ENCODE data around the gene TMEM158. TPM values are rescaled to one million over a fixed set of nuclear protein-coding genes. Genes with fewer than 3 reads are reported as not detected.

Gene TMEM158
- total and polyA plus RNA-seq, 2 of the 8 experiments (the other 6 are each of a cell fraction or from before 2014, with no cell fraction given), result 6.8 to 30.3 TPM

DNA sequence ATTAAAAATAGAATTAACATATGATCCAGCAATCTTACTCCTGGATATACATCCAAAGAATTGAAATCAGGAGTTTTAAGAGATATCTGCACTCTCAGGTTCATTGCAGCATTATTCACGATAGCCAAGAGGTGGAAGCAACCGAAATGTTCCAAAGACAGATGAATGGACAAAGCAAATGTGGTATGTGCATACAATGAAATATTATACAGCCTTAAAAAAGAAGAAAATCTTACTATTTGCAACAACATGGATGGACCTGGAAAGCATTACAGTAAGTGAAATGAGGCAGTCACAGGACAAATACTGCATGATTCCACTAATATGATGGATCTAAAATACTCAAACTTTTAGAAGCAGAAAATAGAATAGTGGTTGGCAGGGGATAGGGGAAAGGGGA lies 9.3 kb upstream of the TMEM158 start:
- no peaks in the 10 kb centered on the region for H4K20me1 ChIP-seq (replicated peaks in 1 of 2; ENCODE audit: control insufficient read depth in 1 of 2, insufficient read depth in 2 of 2, low read length in 2 of 2)
- no peak overlapping the region for H3K18ac ChIP-seq (ENCODE audit: extremely low read depth, low read length)
- ChIA-PET CTCF (ENCODE audit: partially characterized antibody) (interaction anchor here (1.6 kb wide), 1 partner anchor 278 kb away, joined by 4 read pairs; no protein-coding TSS in a partner anchor), POLR2A (ENCODE audit: partially characterized antibody) (no interaction called here)
- H2BK12ac ChIP-seq (ENCODE audit: low read depth, low read length), result no peak overlapping the region
- H3K36me3 ChIP-seq (ENCODE audit: control insufficient read depth in 2 of 4, insufficient read depth in 4 of 4, low read length in 3 of 4), result no peaks in the 10 kb centered on the region
- no peak overlapping the region for H3K4me2 ChIP-seq (ENCODE audit: insufficient read depth in 1 of 2, low read depth in 2 of 2, low read length in 2 of 2)
- H2BK5ac ChIP-seq (ENCODE audit: low read depth, low read length), result no peak overlapping the region
- H3K56ac ChIP-seq (replicated peaks; ENCODE audit: insufficient read length, low read depth, low read length), result no peak overlapping the region
- H4K91ac ChIP-seq (replicated peaks; ENCODE audit: insufficient read length, low read length), result no peak overlapping the region
- H3K27me3 ChIP-seq (replicated peaks in 1 of 4; ENCODE audit: control insufficient read depth in 3 of 4, extremely low read depth in 1 of 4, insufficient read depth in 3 of 4, low read length in 3 of 4), result no peaks in the 10 kb centered on the region
- FAIRE-seq (no peak), DNase-seq (ENCODE audit: low read depth in 1 of 2, low spot score in 2 of 2) (no peak)
- no peaks in the 10 kb centered on the region for H3K23me2 ChIP-seq (ENCODE audit: low read depth, low read length)
- H2BK15ac ChIP-seq (ENCODE audit: low read length), result no peak overlapping the region
- no peak overlapping the region for H4K5ac ChIP-seq (ENCODE audit: insufficient read length, low read depth, low read length)
- no peak overlapping the region for H3K14ac ChIP-seq (ENCODE audit: insufficient read length)
- no peak overlapping the region for H4K8ac ChIP-seq (ENCODE audit: extremely low read depth, insufficient read depth, low read length)
- H3K9me3 ChIP-seq (ENCODE audit: insufficient read depth in 2 of 2, low read depth in 1 of 2, low read length in 1 of 2), result no peaks in the 10 kb centered on the region; a peak in 1 of 4 replicates
- H2BK20ac ChIP-seq (ENCODE audit: low read length), result no peak overlapping the region
- H2BK120ac ChIP-seq (replicated peaks; ENCODE audit: low read depth, low read length), result no peak overlapping the region
- H3K23ac ChIP-seq (ENCODE audit: insufficient read length), result no peak overlapping the region
- H3K79me1 ChIP-seq (ENCODE audit: low read depth, low read length), result no peaks in the 10 kb centered on the region
- H3K79me2 ChIP-seq (ENCODE audit: control insufficient read depth in 1 of 2, insufficient read depth in 2 of 2, low read length in 2 of 2), result no peaks in the 10 kb centered on the region
- H3K27ac ChIP-seq (ENCODE audit: low read depth, low read length), result no peak overlapping the region
- peaks cover 0 to 9% (median 1%) of the 10 kb centered on the region in 4 experiments; a peak in 3 of 7 replicates for H3K4me1 ChIP-seq (replicated peaks in 1 of 4; ENCODE audit: control insufficient read depth in 3 of 4, insufficient read depth in 4 of 4, low read length in 3 of 4)
- no peak overlapping the region for H3K9ac ChIP-seq (replicated peaks in 1 of 4; ENCODE audit: extremely low read depth in 1 of 4, low read depth in 3 of 4, low read length in 3 of 4)
- no peak overlapping the region for H2AK5ac ChIP-seq (ENCODE audit: low read depth, low read length)
- no peak overlapping the region for H2AFZ ChIP-seq (ENCODE audit: low read length)
- no peak overlapping the region for H3K4me3 ChIP-seq (ENCODE audit: extremely low read depth in 1 of 4, insufficient read depth in 2 of 4, low read depth in 3 of 4, low read length in 4 of 4)
- WGBS, 2 experiments (ENCODE audit: extremely low coverage in 1 of 2, insufficient coverage in 1 of 2, insufficient read length in 1 of 2, insufficient replicate concordance in 2 of 2, low coverage in 1 of 2, low lambda C conversion rate in 2 of 2, missing lambda C conversion rate in 1 of 2), result 89% methylated on average over 2 of the region's 2 CpGs; no CpG with 5 or more reads in 1 of the 2 experiments
- no peak overlapping the region for H3K4ac ChIP-seq (replicated peaks; ENCODE audit: insufficient read length, low read depth, low read length)
- TF ChIP-seq CHD2 (IDR thresholded peaks at IDR 0.05; ENCODE audit: low read length), result no peak
- no peak for TF ChIP-seq KDM1A (IDR thresholded peaks at IDR 0.05; ENCODE audit: borderline replicate concordance, low read length)
- TF ChIP-seq FOSL1 (IDR thresholded peaks at IDR 0.05; ENCODE audit: insufficient read depth, low read depth, low read length), result no peak
- TF ChIP-seq, protein P1, sequence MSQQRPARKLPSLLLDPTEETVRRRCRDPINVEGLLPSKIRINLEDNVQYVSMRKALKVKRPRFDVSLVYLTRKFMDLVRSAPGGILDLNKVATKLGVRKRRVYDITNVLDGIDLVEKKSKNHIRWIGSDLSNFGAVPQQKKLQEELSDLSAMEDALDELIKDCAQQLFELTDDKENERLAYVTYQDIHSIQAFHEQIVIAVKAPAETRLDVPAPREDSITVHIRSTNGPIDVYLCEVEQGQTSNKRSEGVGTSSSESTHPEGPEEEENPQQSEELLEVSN (IDR thresholded peaks at IDR 0.05), result no peak
- TF ChIP-seq JUN (IDR thresholded peaks at IDR 0.05; ENCODE audit: low read depth, low read length), result no peak
- no peak for TF ChIP-seq BCL11A (IDR thresholded peaks at IDR 0.05; ENCODE audit: low read depth in 2 of 2, low read length in 2 of 2)
- no peak for TF ChIP-seq TAF1 (IDR thresholded peaks at IDR 0.05; ENCODE audit: low read depth, low read length)
- no peak for TF ChIP-seq GTF2F1 (IDR thresholded peaks at IDR 0.05; ENCODE audit: borderline replicate concordance, low read depth, low read length)
- TF ChIP-seq RBBP5 (IDR thresholded peaks at IDR 0.05; ENCODE audit: borderline replicate concordance, low read depth, low read length), result no peak
- TF ChIP-seq SUZ12 (IDR thresholded peaks at IDR 0.05; ENCODE audit: low read length), result no peak
- no peak for TF ChIP-seq CTBP2 (IDR thresholded peaks at IDR 0.05; ENCODE audit: borderline replicate concordance, insufficient read depth, insufficient read length, low read length)
- TF ChIP-seq CEBPB (IDR thresholded peaks at IDR 0.05; ENCODE audit: low read depth, low read length), result no peak
- no peak for TF ChIP-seq JUND (IDR thresholded peaks at IDR 0.05; ENCODE audit: low read length)
- no peak for TF ChIP-seq POLR2AphosphoS5 (IDR thresholded peaks at IDR 0.05; ENCODE audit: low read depth, low read length)
- TF ChIP-seq TBP (IDR thresholded peaks at IDR 0.05; ENCODE audit: low read depth, low read length), result no peak

Data from H1 (cell line).